IMR-90 (cell line): ENCODE results near the gene UGT1A3. TPM values are rescaled to one million over a fixed set of nuclear protein-coding genes. Genes with fewer than 3 reads are reported as not detected.

ENCODE experiments used
- ATAC-seq: fragments of 200-7000 bp; cut with Tn5 transposase; 2 replicates; pipeline ENCODE4 v1.9.1; 2020; ENCODE audit warnings: low read depth, mild to moderate bottlenecking, moderate library complexity
- BruUV-seq: library from RNA; stranded (reverse); fragments of 400-500 nt; replicated peaks from 2 replicates; lab custom pipeline; 2021; lab: Mats Ljungman, UMichigan
- CTCF ChIA-PET: fragments of 300-600 bp; formaldehyde crosslinking; extraction: SDS; loops from one replicate; lab custom pipeline; 2021; ENCODE audit warnings: antibody characterized with exemption; lab: Yijun Ruan, JAX
- POLR2A ChIA-PET: fragments of 300-600 bp; sonication (Branson Sonifier 250); formaldehyde crosslinking; loops from one replicate; lab custom pipeline; 2022; ENCODE audit warnings: antibody characterized with exemption; ENCODE audit not compliant: unreplicated experiment; lab: Charles Lee
- DNase-seq: peaks from one replicate; pipeline ENCODE4 v3.0.0; 2013
- H2AFZ ChIP-seq: replicated peaks from 2 replicates; pipeline ENCODE3; 2013; ENCODE audit warnings: low read length, mild to moderate bottlenecking; ENCODE audit not compliant: poor library complexity
- H2AK5ac ChIP-seq: 2 replicates; pipeline ENCODE4 v1.6.1; 2013; ENCODE audit warnings: low read depth, low read length, inconsistent platforms
- H2AK9ac ChIP-seq: replicated peaks from 2 replicates; pipeline ENCODE3; 2013; ENCODE audit warnings: mild to moderate bottlenecking, low read depth, low read length, moderate library complexity; ENCODE audit not compliant: poor library complexity
- H2BK120ac ChIP-seq: 2 replicates; pipeline ENCODE4 v1.6.1; 2013; ENCODE audit warnings: low read depth, low read length, inconsistent platforms
- H2BK15ac ChIP-seq: 3 replicates; pipeline ENCODE4 v1.6.1; 2013; ENCODE audit warnings: low read depth, low read length, inconsistent platforms
- H2BK20ac ChIP-seq: 2 replicates; pipeline ENCODE4 v1.6.1; 2013; ENCODE audit warnings: low read depth, mild to moderate bottlenecking, inconsistent platforms, low read length, moderate library complexity
- H2BK5ac ChIP-seq: 2 replicates; pipeline ENCODE4 v1.6.1; 2013; ENCODE audit warnings: mild to moderate bottlenecking, low read depth, low read length, inconsistent platforms; ENCODE audit not compliant: poor library complexity, severe bottlenecking
- H3K14ac ChIP-seq: replicated peaks from 2 replicates; pipeline ENCODE4 v1.6.1; 2013; ENCODE audit warnings: low read depth, low read length, inconsistent platforms
- H3K18ac ChIP-seq: 2 replicates; pipeline ENCODE4 v1.6.1; 2013; ENCODE audit warnings: low read depth, low read length, control low read depth
- H3K23ac ChIP-seq: 2 replicates; pipeline ENCODE4 v1.6.1; 2013; ENCODE audit warnings: low read depth, low read length, inconsistent platforms
- H3K27ac ChIP-seq: 2 replicates; pipeline ENCODE4 v1.5.1; 2013; ENCODE audit warnings: mild to moderate bottlenecking, control low read depth, low read length; ENCODE audit not compliant: insufficient read depth
- H3K27me3 ChIP-seq: 2 replicates; pipeline ENCODE4 v1.6.1; 2013; ENCODE audit warnings: low read length; ENCODE audit not compliant: control insufficient read depth, insufficient read depth
- H3K36me3 ChIP-seq: 2 replicates; pipeline ENCODE4 v1.6.1; 2013; ENCODE audit warnings: low read length, mixed read lengths; ENCODE audit not compliant: control insufficient read depth, insufficient read depth
- H3K4ac ChIP-seq: 2 replicates; pipeline ENCODE4 v1.6.1; 2013; ENCODE audit warnings: low read depth, low read length, inconsistent platforms
- H3K4me1 ChIP-seq: 2 replicates; pipeline ENCODE4 v1.6.1; 2013; ENCODE audit warnings: low read length, mixed read lengths; ENCODE audit not compliant: control insufficient read depth, insufficient read depth
- H3K4me2 ChIP-seq: 2 replicates; pipeline ENCODE4 v1.6.1; 2013; ENCODE audit warnings: low read depth, mild to moderate bottlenecking, control low read depth, low read length, moderate library complexity
- H3K4me3 ChIP-seq: 2 replicates; pipeline ENCODE4 v1.5.1; 2013; ENCODE audit warnings: low read depth, mild to moderate bottlenecking, control low read depth, low read length, moderate library complexity; ENCODE audit not compliant: insufficient read depth
- H3K56ac ChIP-seq: 2 replicates; pipeline ENCODE4 v1.6.1; 2013; ENCODE audit warnings: low read length, inconsistent platforms; ENCODE audit not compliant: insufficient read depth; ENCODE audit errors: extremely low read depth
- H3K79me1 ChIP-seq, 2 experiments: 2 replicates each; pipeline ENCODE4 v1.6.1; 2013; ENCODE audit warnings: low read length in 2 of 2, inconsistent platforms in 1 of 2, low read depth in 1 of 2
- H3K9ac ChIP-seq: 2 replicates; pipeline ENCODE4 v1.6.1; 2013; ENCODE audit warnings: low read depth, low read length, control low read depth
- H3K9me1 ChIP-seq: 2 replicates; pipeline ENCODE4 v1.6.1; 2013; ENCODE audit warnings: low read length, inconsistent platforms; ENCODE audit not compliant: insufficient read depth
- H3K9me3 ChIP-seq: 2 replicates; pipeline ENCODE4 v1.6.1; 2013; ENCODE audit warnings: low read length; ENCODE audit not compliant: control insufficient read depth, insufficient read depth
- H4K20me1 ChIP-seq: 2 replicates; pipeline ENCODE4 v1.6.1; 2013; ENCODE audit warnings: low read length, inconsistent platforms; ENCODE audit not compliant: insufficient read depth
- H4K5ac ChIP-seq: 2 replicates; pipeline ENCODE4 v1.6.1; 2013; ENCODE audit warnings: mild to moderate bottlenecking, low read depth, low read length, control low read depth
- H4K8ac ChIP-seq, 2 experiments: 2 replicates each; pipeline ENCODE4 v1.6.1; 2013; ENCODE audit warnings: low read depth in 2 of 2, low read length in 2 of 2, control low read depth in 1 of 2, inconsistent platforms in 1 of 2
- H4K91ac ChIP-seq: 2 replicates; pipeline ENCODE4 v1.6.1; 2013; ENCODE audit warnings: low read depth, low read length, inconsistent platforms; ENCODE audit not compliant: insufficient read depth
- CEBPB ChIP-seq: IDR thresholded peaks from 2 replicates; pipeline ENCODE4 v1.6.1; 2012; ENCODE audit warnings: low read depth, low read length, improper control_type of control experiment
- MAFK ChIP-seq: IDR thresholded peaks from 2 replicates; pipeline ENCODE4 v1.6.1; 2012; ENCODE audit warnings: low read depth, low read length, improper control_type of control experiment
- MXI1 ChIP-seq: IDR thresholded peaks from 2 replicates; pipeline ENCODE4 v1.6.1; 2012; ENCODE audit warnings: low read depth, mild to moderate bottlenecking, low read length, moderate library complexity, borderline replicate concordance
- POLR2A ChIP-seq: IDR thresholded peaks from 2 replicates; pipeline ENCODE4 v1.6.1; 2012; ENCODE audit warnings: mild to moderate bottlenecking, low read depth, low read length
- RAD21 ChIP-seq: IDR thresholded peaks from 2 replicates; pipeline ENCODE4 v1.6.1; 2012; ENCODE audit warnings: low read length, improper control_type of control experiment
- RCOR1 ChIP-seq: IDR thresholded peaks from 2 replicates; pipeline ENCODE4 v1.6.1; 2012; ENCODE audit warnings: mild to moderate bottlenecking, low read length, improper control_type of control experiment; ENCODE audit not compliant: insufficient replicate concordance
- SMC3 ChIP-seq: fragments of 150-350 bp; IDR thresholded peaks from 2 replicates; pipeline ENCODE4 v1.6.1; 2016; ENCODE audit warnings: low read depth, mild to moderate bottlenecking, antibody characterized with exemption, low read length, moderate library complexity
- WGBS, 2 experiments: methylation state at CpG; one replicate each; pipeline versions ENCODE4 v1.1.5 to v1.1.7; 2013; ENCODE audit warnings: missing lambda C conversion rate in 2 of 2; ENCODE audit not compliant: insufficient read length in 1 of 2; ENCODE audit errors: extremely low coverage in 2 of 2; 5-methylcytosine and 5-hydroxymethylcytosine counted together
- dilution Hi-C: fragments of 300-500 bp; cut with HindIII; formaldehyde crosslinking; loops from one replicate; pipeline ENCODE4 v1.14.3; 2018; ENCODE audit warnings: low sequenced_read_pairs; ENCODE audit not compliant: unreplicated experiment
- in situ Hi-C: fragments of 300-500 bp; cut with MboI; formaldehyde crosslinking; loops from 3 replicates; pipeline ENCODE4 v1.14.3; 2019; ENCODE audit warnings: low sequenced_read_pairs, inconsistent platforms, mixed read lengths
- intact Hi-C: fragments of 100-400 bp; cut with micrococcal nuclease; formaldehyde crosslinking; loops from 2 replicates; pipeline ENCODE4 v1.10.0; 2022
- polyA plus RNA-seq, 3 experiments: library from polyadenylated mRNA; depleted of rRNA; stranded (reverse); fragments of >200 nt; gene quantifications; 2 replicates each; pipeline ENCODE4 v1.2.3, GENCODE V29; 2012; ENCODE audit warnings: low replicate concordance in 1 of 3
- total RNA-seq: library from RNA; depleted of rRNA; stranded (reverse); fragments of >200 nt; gene quantifications from 2 replicates; pipeline ENCODE4 v1.2.3, GENCODE V29; 2012
- TF ChIP-seq, protein P1 (sequence below): conservative IDR thresholded peaks from 2 replicates; pipeline ENCODE4 v1.5.1; 2012; ENCODE audit warnings: mild to moderate bottlenecking, low read depth, low read length, improper control_type of control experiment

UGT1A3 gene
- total and polyA plus RNA-seq, 2 of the 4 experiments (the other 2 are of a cell fraction), result not detected

GRCh38 chr2:233698740-233699139, 30.1 kb upstream of the UGT1A3 start:
- Histone ChIP-seq H2BK5ac (no peak overlapping the region), H3K18ac (peak overlapping the region; percentile 78), H3K9me3 (no peaks in the 10 kb centered on the region), H3K27me3 (no peaks in the 10 kb centered on the region), H3K56ac (no peak overlapping the region), H2AK9ac (no peak overlapping the region), H3K4me3 (no peak overlapping the region), H4K20me1 (no peaks in the 10 kb centered on the region), H3K36me3 (no peaks in the 10 kb centered on the region), H2BK20ac (no peak overlapping the region), H3K4me2 (no peak overlapping the region), H3K27ac (no peak overlapping the region), H3K4ac (no peak overlapping the region), H2BK120ac (no peak overlapping the region), H3K79me1 (no peaks in the 10 kb centered on the region), H4K5ac (peak overlapping the region; percentile 48; the same call in 1 of the 2 replicates), H4K8ac (no peak overlapping the region), H3K4me1 (peaks cover 4% of the 10 kb centered on the region), H3K9ac (no peak overlapping the region), H2AFZ (no peak overlapping the region), H3K9me1 (no peaks in the 10 kb centered on the region), H2BK15ac (no peak overlapping the region), H2AK5ac (no peak overlapping the region), H3K23ac (no peak overlapping the region), H4K91ac (peak overlapping the region; percentile 20; the same call in 1 of the 2 replicates), H3K14ac (no peak overlapping the region)
- in situ Hi-C loops, result no loop called here
- ChIA-PET CTCF (no interaction called here), POLR2A (no interaction called here)
- dilution Hi-C loops, result no loop called here
- no peak for ATAC-seq
- TF ChIP-seq RAD21 (no peak), MXI1 (no peak), CEBPB (no peak), MAFK (no peak), SMC3 (no peak), POLR2A (no peak), RCOR1 (no peak)
- TF ChIP-seq, protein P1, sequence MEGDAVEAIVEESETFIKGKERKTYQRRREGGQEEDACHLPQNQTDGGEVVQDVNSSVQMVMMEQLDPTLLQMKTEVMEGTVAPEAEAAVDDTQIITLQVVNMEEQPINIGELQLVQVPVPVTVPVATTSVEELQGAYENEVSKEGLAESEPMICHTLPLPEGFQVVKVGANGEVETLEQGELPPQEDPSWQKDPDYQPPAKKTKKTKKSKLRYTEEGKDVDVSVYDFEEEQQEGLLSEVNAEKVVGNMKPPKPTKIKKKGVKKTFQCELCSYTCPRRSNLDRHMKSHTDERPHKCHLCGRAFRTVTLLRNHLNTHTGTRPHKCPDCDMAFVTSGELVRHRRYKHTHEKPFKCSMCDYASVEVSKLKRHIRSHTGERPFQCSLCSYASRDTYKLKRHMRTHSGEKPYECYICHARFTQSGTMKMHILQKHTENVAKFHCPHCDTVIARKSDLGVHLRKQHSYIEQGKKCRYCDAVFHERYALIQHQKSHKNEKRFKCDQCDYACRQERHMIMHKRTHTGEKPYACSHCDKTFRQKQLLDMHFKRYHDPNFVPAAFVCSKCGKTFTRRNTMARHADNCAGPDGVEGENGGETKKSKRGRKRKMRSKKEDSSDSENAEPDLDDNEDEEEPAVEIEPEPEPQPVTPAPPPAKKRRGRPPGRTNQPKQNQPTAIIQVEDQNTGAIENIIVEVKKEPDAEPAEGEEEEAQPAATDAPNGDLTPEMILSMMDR, result no peak
- no CpG with 5 or more reads among the region's 4 CpGs for WGBS, 2 experiments
- intact Hi-C loops, result no loop called here
- DNase-seq, result no peak
- no TSS peak for BruUV-seq
